OCI-LY3 (cell line): Measurements from ENCODE around the gene RAPGEF2.

Experiments used
- CTCF ChIP-seq: fragments of 200-600, 300-600 bp; sonication (generic); IDR thresholded peaks from 2 replicates; pipeline ENCODE4 v1.5.1; 2014; ENCODE audit warnings: antibody characterized with exemption, low read length, low read depth
- EZH2phosphoT487 ChIP-seq: fragments of 200-600 bp; shearing (Covaris generic); IDR thresholded peaks from 2 replicates; pipeline ENCODE4 v1.6.1; 2018; ENCODE audit warnings: antibody characterized with exemption, mixed run types, low read depth

DNA sequence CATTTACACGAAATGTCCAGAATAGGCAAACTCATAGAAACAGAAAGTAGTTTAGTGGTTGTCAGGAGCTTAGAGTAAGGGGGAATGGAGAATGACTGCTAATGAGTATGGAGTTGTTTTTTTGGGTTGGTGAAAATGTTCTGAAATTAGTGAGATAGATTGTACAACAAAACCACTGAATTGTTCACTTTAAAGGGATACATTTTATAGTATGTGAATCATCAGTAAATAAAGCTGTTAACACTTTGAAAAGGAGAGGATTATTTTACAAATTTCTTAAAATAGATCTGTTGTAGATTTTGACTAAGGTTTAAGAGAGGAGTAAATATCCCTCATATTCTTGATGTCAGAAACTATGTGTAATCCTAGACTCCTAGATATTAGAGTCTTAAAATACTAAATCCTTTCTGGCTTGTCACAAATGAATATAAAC, 82.7 kb downstream of the RAPGEF2 start:
- TF ChIP-seq CTCF (no peak), EZH2phosphoT487 (no peak)
